HepG2 (cell line): Measurements from ENCODE around the gene C11orf24. TPM values are rescaled to one million over a fixed set of nuclear protein-coding genes. Genes with fewer than 3 reads are reported as not detected.

Source experiments
- CENPX ChIP-seq: sonication (generic); formaldehyde crosslinking; IDR thresholded peaks from 2 replicates; pipeline ENCODE4 v1.9.0; 2021; ENCODE audit warnings: mild to moderate bottlenecking, missing genetic modification reagents, moderate library complexity
- KIAA2018 ChIP-seq: sonication (generic); formaldehyde crosslinking; IDR thresholded peaks from 2 replicates; pipeline ENCODE4 v1.5.0; 2020; ENCODE audit warnings: mild to moderate bottlenecking, missing genetic modification reagents, borderline replicate concordance
- SKIL ChIP-seq: sonication (generic); formaldehyde crosslinking; IDR thresholded peaks from 2 replicates; pipeline ENCODE4 v1.8.0; 2022; ENCODE audit warnings: missing genetic modification reagents, mild to moderate bottlenecking, moderate library complexity, borderline replicate concordance
- TGIF2 ChIP-seq: IDR thresholded peaks from 2 replicates; pipeline ENCODE4 v1.6.1; 2016; ENCODE audit warnings: control low read depth, missing compliant biosample characterization
- UBTF ChIP-seq: sonication (generic); formaldehyde crosslinking; IDR thresholded peaks from 2 replicates; pipeline ENCODE4 v1.4.0; 2020; ENCODE audit warnings: mild to moderate bottlenecking, missing genetic modification reagents
- ZBTB44 ChIP-seq: sonication (generic); formaldehyde crosslinking; IDR thresholded peaks from 2 replicates; pipeline ENCODE4 v1.4.0; 2020; ENCODE audit warnings: missing genetic modification reagents
- ZKSCAN1 ChIP-seq: fragments of 150-350 bp; IDR thresholded peaks from 2 replicates; pipeline ENCODE4 v1.6.1; 2014; ENCODE audit warnings: low read length
- ZNF691 ChIP-seq: sonication (generic); formaldehyde crosslinking; IDR thresholded peaks from 2 replicates; pipeline ENCODE4 v1.4.0; 2020; ENCODE audit warnings: missing genetic modification reagents, low read depth, mild to moderate bottlenecking, borderline replicate concordance
- ZNF781 ChIP-seq: sonication (generic); formaldehyde crosslinking; IDR thresholded peaks from 2 replicates; pipeline ENCODE4 v1.5.1; 2020; ENCODE audit warnings: borderline replicate concordance, mild to moderate bottlenecking, missing genetic modification reagents; ENCODE audit errors: not compliant biosample characterization
- polyA plus RNA-seq, 8 experiments: library from polyadenylated mRNA; depleted of rRNA in 3 of 8; stranded (reverse) in 7 of 8; unstranded in 1 of 8; fragments of >200 nt; fragmentation: Illumina TruSeq in 4 of 8; extraction: Trizol in 4 of 8; gene quantifications; 2 replicates each; pipeline versions ENCODE4 v1.2.1 to v1.2.3, GENCODE V29; 2011 to 2016; ENCODE audit warnings: low read depth in 4 of 8, missing spikeins in 1 of 8, mixed read lengths in 1 of 8; ENCODE audit not compliant: insufficient read depth in 1 of 8
- total RNA-seq, 5 experiments: library from RNA; depleted of rRNA; stranded (reverse); fragments of >200 nt; fragmentation: Illumina TruSeq; extraction: Trizol; gene quantifications; 2 replicates each; pipeline ENCODE4 v1.2.3, GENCODE V29; 2016; ENCODE audit warnings: low read depth in 1 of 5

C11orf24 gene
- total and polyA plus RNA-seq, 2 of the 13 experiments (the other 11 are each of a cell fraction or from before 2014, with no cell fraction given): 52.9 to 55.5 TPM

- peak; percentile 58; the same call in 1 of the 2 replicates for TF ChIP-seq KIAA2018 (CRISPR knock-in tag)
- TF ChIP-seq ZBTB44 (CRISPR knock-in tag): no peak
- TF ChIP-seq UBTF (CRISPR knock-in tag): peak; percentile 74; the same call in 1 of the 2 replicates
- no peak for TF ChIP-seq ZKSCAN1
- no peak for TF ChIP-seq ZNF781 (CRISPR knock-in tag)
- no peak for TF ChIP-seq SKIL (CRISPR knock-in tag)
- peak; percentile 30; the same call in 1 of the 2 replicates for TF ChIP-seq TGIF2 (CRISPR knock-in tag)
- TF ChIP-seq ZNF691 (CRISPR knock-in tag): no peak
- no peak for TF ChIP-seq CENPX (CRISPR knock-in tag)
Measured at GRCh38 chr11:68271781-68272608, at the start of gene C11orf24 (continued).
